K562 (cell line): Measurements from ENCODE around the gene AGPAT1. TPM values are rescaled to one million over a fixed set of nuclear protein-coding genes. Genes with fewer than 3 reads are reported as not detected.

Experiments
- ELF1 ChIP-seq: fragments of 200-800 bp; sonication (Bioruptor generic); IDR thresholded peaks from 2 replicates; pipeline ENCODE4 v1.6.1; 2016; ENCODE audit warnings: missing genetic modification characterization, missing compliant biosample characterization
- MTA1 ChIP-seq: fragments of 450-650 bp; IDR thresholded peaks from 2 replicates; pipeline ENCODE4 v1.6.1; 2017; ENCODE audit warnings: borderline replicate concordance
- NCOA4 ChIP-seq: fragments of 450-650 bp; IDR thresholded peaks from 2 replicates; pipeline ENCODE4 v1.6.1; 2018; ENCODE audit warnings: mild to moderate bottlenecking; ENCODE audit not compliant: partially characterized antibody
- NRF1 ChIP-seq, 2 experiments: fragments of 450-650 bp; IDR thresholded peaks in 1 of 2; conservative IDR thresholded peaks in 1 of 2; 2 replicates each; pipeline ENCODE4 v1.6.1; 2014; ENCODE audit warnings: mild to moderate bottlenecking in 2 of 2
- SIN3A ChIP-seq, 2 experiments: fragments of 150-350 bp in 1 of 2; IDR thresholded peaks; 2 replicates each; pipeline ENCODE4 v1.6.1; 2011 to 2016; ENCODE audit warnings: borderline replicate concordance in 2 of 2, low read depth in 2 of 2, low read length in 2 of 2, mild to moderate bottlenecking in 2 of 2, moderate library complexity in 2 of 2; ENCODE audit not compliant: control insufficient read depth in 1 of 2
- TGIF2 ChIP-seq: sonication (generic); formaldehyde crosslinking; IDR thresholded peaks from 2 replicates; pipeline ENCODE4 v1.8.1; 2022; ENCODE audit warnings: mild to moderate bottlenecking, missing genetic modification reagents, moderate library complexity
- TRIM24 ChIP-seq, 2 experiments: fragments of 450-650 bp; IDR thresholded peaks; 2 replicates each; pipeline ENCODE4 v1.6.1; 2016
- ZKSCAN1 ChIP-seq: fragments of 150-350 bp; IDR thresholded peaks from 2 replicates; pipeline ENCODE4 v1.6.1; 2016; ENCODE audit warnings: low read depth, low read length
- ZNF165 ChIP-seq: fragments of 250-450 bp; sonication (Bioruptor Pico); IDR thresholded peaks from 2 replicates; pipeline ENCODE4 v1.4.0; 2020; ENCODE audit warnings: borderline replicate concordance
- ZNF707 ChIP-seq: fragments of 250-450 bp; sonication (Bioruptor Pico); conservative IDR thresholded peaks from 2 replicates; pipeline ENCODE4 v1.8.0; 2022; ENCODE audit warnings: inconsistent platforms, mild to moderate bottlenecking, moderate library complexity
- ZNF76 ChIP-seq: fragments of 250-450 bp; sonication (Bioruptor Pico); IDR thresholded peaks from 2 replicates; pipeline ENCODE4 v1.4.0; 2020; ENCODE audit warnings: mild to moderate bottlenecking, moderate library complexity, borderline replicate concordance
- ZNF766 ChIP-seq: fragments of 200-800 bp; sonication (Bioruptor generic); conservative IDR thresholded peaks from 2 replicates; pipeline ENCODE4 v1.6.1; 2016; ENCODE audit warnings: missing genetic modification characterization, missing compliant biosample characterization
- polyA plus RNA-seq, 8 experiments: library from polyadenylated mRNA; depleted of rRNA in 4 of 8; stranded (reverse) in 5 of 8; unstranded in 3 of 8; fragments of >200 nt; fragmentation: Nextera tagmentation in 2 of 8; fragmentation: Illumina TruSeq in 1 of 8; extraction: Ambion mirVana in 2 of 8; extraction: Trizol in 1 of 8; gene quantifications; 2 replicates each; pipeline versions ENCODE4 v1.2.1 to v1.2.3, GENCODE V29; 2011 to 2014; ENCODE audit warnings: inconsistent platforms in 1 of 8, missing spikeins in 1 of 8
- total RNA-seq, 7 experiments: library from RNA; depleted of rRNA in 6 of 7; stranded (reverse); fragments of >200 nt in 6 of 7; fragmentation: Illumina TruSeq in 2 of 7; extraction: Trizol in 2 of 7; gene quantifications; 2 replicates each; pipeline versions ENCODE4 v1.2.1 to v1.2.3, GENCODE V29; 2011 to 2021; ENCODE audit warnings: low replicate concordance in 1 of 7
- TF ChIP-seq, protein P1 (sequence below): sonication (generic); formaldehyde crosslinking; IDR thresholded peaks from 2 replicates; pipeline ENCODE4 v1.8.0; 2023; ENCODE audit warnings: mild to moderate bottlenecking, missing genetic modification reagents
- TF ChIP-seq, protein P2 (sequence below): fragments of 250-450 bp; sonication (Bioruptor Pico); IDR thresholded peaks from 2 replicates; pipeline ENCODE4 v1.4.0; 2020; ENCODE audit warnings: mild to moderate bottlenecking, moderate library complexity
- TF ChIP-seq, protein P3 (sequence below): fragments of 450-650 bp; formaldehyde crosslinking; IDR thresholded peaks from 2 replicates; pipeline ENCODE4 v1.4.0; 2020; ENCODE audit warnings: mild to moderate bottlenecking
- TF ChIP-seq, protein P4 (sequence below): fragments of 250-450 bp; sonication (Bioruptor Pico); IDR thresholded peaks from 2 replicates; pipeline ENCODE4 v1.5.0; 2022; ENCODE audit warnings: mild to moderate bottlenecking

AGPAT1 gene
- total and polyA plus RNA-seq, 9 of the 15 experiments (the other 6 are each of a cell fraction or from before 2014, with no cell fraction given) = 37.9 to 176 (median 69.4) TPM

DNA sequence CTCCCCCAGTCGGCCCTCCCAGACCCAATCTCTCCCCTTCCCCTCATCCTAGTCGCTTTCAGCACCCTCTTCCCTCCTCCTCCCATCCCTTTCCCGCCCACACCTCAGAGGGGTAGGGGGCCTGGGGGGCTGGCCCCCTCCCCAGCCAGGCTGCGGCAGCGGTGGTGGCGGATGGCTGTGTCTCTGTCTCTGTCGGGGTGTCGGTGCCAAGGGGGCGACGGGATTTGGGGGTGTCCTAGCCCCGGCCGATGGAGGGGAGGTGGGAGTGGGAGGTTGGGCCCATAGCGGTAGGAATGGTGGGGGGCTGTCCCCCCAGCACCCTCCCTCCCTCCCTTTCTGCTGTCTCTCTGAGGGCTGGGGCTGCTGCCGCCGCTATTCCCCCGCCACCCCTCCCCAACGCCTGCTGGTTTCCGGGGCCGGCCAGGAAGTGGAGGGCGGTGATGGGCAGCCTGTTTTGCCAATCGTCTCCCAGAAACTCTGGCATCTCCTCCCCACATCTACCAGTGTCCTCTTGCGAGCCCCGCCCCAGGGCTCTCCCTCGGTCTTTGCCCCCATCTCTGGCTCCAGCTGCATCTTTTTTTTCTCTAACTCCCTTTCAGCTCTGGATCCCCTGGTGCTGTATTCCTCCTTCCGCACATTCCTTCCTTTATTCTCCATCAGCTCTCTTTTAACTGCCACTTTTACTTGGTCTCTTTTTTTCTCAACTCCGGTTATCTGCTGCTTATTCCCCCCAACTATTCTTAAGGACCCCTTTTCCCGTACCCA lies at the start of gene AGPAT1 (continued):
- TF ChIP-seq, protein P1, sequence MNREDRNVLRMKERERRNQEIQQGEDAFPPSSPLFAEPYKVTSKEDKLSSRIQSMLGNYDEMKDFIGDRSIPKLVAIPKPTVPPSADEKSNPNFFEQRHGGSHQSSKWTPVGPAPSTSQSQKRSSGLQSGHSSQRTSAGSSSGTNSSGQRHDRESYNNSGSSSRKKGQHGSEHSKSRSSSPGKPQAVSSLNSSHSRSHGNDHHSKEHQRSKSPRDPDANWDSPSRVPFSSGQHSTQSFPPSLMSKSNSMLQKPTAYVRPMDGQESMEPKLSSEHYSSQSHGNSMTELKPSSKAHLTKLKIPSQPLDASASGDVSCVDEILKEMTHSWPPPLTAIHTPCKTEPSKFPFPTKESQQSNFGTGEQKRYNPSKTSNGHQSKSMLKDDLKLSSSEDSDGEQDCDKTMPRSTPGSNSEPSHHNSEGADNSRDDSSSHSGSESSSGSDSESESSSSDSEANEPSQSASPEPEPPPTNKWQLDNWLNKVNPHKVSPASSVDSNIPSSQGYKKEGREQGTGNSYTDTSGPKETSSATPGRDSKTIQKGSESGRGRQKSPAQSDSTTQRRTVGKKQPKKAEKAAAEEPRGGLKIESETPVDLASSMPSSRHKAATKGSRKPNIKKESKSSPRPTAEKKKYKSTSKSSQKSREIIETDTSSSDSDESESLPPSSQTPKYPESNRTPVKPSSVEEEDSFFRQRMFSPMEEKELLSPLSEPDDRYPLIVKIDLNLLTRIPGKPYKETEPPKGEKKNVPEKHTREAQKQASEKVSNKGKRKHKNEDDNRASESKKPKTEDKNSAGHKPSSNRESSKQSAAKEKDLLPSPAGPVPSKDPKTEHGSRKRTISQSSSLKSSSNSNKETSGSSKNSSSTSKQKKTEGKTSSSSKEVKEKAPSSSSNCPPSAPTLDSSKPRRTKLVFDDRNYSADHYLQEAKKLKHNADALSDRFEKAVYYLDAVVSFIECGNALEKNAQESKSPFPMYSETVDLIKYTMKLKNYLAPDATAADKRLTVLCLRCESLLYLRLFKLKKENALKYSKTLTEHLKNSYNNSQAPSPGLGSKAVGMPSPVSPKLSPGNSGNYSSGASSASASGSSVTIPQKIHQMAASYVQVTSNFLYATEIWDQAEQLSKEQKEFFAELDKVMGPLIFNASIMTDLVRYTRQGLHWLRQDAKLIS = 0 out of 2 replicates have a peak, but pooled peaks have one; percentile 35
- TF ChIP-seq TRIM24 (IDR thresholded peaks at IDR 0.05) = no peak
- TF ChIP-seq NRF1 (conservative IDR thresholded peaks at IDR 0.05 in 1 of 2, IDR thresholded peaks at IDR 0.05 in 1 of 2) = peak in 1 of 2 experiments; percentile 22; a peak in 1 of 4 replicates
- TF ChIP-seq SIN3A (IDR thresholded peaks at IDR 0.05; ENCODE audit: borderline replicate concordance in 2 of 2, control insufficient read depth in 1 of 2, low read depth in 2 of 2, low read length in 2 of 2) = no peak; a peak in 1 of 4 replicates
- TF ChIP-seq, protein P2, sequence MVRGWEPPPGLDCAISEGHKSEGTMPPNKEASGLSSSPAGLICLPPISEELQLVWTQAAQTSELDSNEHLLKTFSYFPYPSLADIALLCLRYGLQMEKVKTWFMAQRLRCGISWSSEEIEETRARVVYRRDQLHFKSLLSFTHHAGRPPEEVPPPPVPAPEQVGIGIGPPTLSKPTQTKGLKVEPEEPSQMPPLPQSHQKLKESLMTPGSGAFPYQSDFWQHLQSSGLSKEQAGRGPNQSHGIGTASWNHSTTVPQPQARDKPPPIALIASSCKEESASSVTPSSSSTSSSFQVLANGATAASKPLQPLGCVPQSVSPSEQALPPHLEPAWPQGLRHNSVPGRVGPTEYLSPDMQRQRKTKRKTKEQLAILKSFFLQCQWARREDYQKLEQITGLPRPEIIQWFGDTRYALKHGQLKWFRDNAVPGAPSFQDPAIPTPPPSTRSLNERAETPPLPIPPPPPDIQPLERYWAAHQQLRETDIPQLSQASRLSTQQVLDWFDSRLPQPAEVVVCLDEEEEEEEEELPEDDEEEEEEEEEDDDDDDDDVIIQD = no peak
- TF ChIP-seq ZNF707 (CRISPR knock-in tag) = 0 out of 2 replicates have a peak, but pooled peaks have one; percentile 17
- TF ChIP-seq, protein P3, sequence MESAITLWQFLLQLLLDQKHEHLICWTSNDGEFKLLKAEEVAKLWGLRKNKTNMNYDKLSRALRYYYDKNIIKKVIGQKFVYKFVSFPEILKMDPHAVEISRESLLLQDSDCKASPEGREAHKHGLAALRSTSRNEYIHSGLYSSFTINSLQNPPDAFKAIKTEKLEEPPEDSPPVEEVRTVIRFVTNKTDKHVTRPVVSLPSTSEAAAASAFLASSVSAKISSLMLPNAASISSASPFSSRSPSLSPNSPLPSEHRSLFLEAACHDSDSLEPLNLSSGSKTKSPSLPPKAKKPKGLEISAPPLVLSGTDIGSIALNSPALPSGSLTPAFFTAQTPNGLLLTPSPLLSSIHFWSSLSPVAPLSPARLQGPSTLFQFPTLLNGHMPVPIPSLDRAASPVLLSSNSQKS (CRISPR knock-in tag) = no peak
- no peak for TF ChIP-seq ZKSCAN1
- TF ChIP-seq MTA1 = peak; percentile 51
- TF ChIP-seq ELF1 = peak; percentile 49; the same call in 1 of the 2 replicates
- TF ChIP-seq, protein P4, sequence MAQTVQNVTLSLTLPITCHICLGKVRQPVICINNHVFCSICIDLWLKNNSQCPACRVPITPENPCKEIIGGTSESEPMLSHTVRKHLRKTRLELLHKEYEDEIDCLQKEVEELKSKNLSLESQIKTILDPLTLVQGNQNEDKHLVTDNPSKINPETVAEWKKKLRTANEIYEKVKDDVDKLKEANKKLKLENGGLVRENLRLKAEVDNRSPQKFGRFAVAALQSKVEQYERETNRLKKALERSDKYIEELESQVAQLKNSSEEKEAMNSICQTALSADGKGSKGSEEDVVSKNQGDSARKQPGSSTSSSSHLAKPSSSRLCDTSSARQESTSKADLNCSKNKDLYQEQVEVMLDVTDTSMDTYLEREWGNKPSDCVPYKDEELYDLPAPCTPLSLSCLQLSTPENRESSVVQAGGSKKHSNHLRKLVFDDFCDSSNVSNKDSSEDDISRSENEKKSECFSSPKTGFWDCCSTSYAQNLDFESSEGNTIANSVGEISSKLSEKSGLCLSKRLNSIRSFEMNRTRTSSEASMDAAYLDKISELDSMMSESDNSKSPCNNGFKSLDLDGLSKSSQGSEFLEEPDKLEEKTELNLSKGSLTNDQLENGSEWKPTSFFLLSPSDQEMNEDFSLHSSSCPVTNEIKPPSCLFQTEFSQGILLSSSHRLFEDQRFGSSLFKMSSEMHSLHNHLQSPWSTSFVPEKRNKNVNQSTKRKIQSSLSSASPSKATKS (CRISPR knock-in tag) = no peak
- TF ChIP-seq ZNF165 (CRISPR knock-in tag) = no peak
- TF ChIP-seq ZNF766 (CRISPR knock-in tag) = no peak
- TF ChIP-seq ZNF76 (CRISPR knock-in tag) = no peak
- TF ChIP-seq NCOA4 = peak; percentile 73
- peak; percentile 87; the same call in 1 of the 2 replicates for TF ChIP-seq TGIF2
